HepG2 (cell line): Measurements from ENCODE around the gene SMCHD1. TPM values are rescaled to one million over a fixed set of nuclear protein-coding genes. Genes with fewer than 3 reads are reported as not detected.

ENCODE experiments used
- ATAC-seq: fragments of 200-7000 bp; cut with Tn5 transposase; 3 replicates; pipeline ENCODE4 v1.9.1; 2020; ENCODE audit warnings: mild to moderate bottlenecking, moderate library complexity
- BruUV-seq: library from RNA; stranded (reverse); fragments of 400-500 nt; replicated peaks from 2 replicates; lab custom pipeline; 2021; lab: Mats Ljungman, UMichigan
- CTCF ChIA-PET: fragments of 300-600 bp; formaldehyde crosslinking; extraction: SDS; loops from one replicate; lab custom pipeline; 2021; ENCODE audit warnings: low total read pairs, inconsistent platforms, low intra/inter-chr PET ratio; lab: Yijun Ruan, JAX
- POLR2A ChIA-PET: fragments of 350-600 bp; sonication (Branson Sonifier 250); formaldehyde crosslinking; loops from one replicate; lab custom pipeline; 2020; ENCODE audit warnings: antibody characterized with exemption, inconsistent platforms; lab: Yijun Ruan, JAX
- DNase-seq: peaks from one replicate; pipeline ENCODE4 v3.0.0-alpha.2; 2015; ENCODE audit warnings: low spot score
- FAIRE-seq: peaks from 3 replicates; lab custom pipeline; 2011; peaks lifted over from hg19 to GRCh38; lab: Jason Lieb, UNC
- H2AFZ ChIP-seq: one replicate; pipeline ENCODE4 v1.6.1; 2011; ENCODE audit warnings: low read length, inconsistent platforms
- H3K27ac ChIP-seq: fragments of 300-600 bp; 3 replicates; pipeline ENCODE4 v1.8.0; 2011; ENCODE audit warnings: mixed run types, mild to moderate bottlenecking, mixed read lengths, low read length, inconsistent platforms; ENCODE audit not compliant: insufficient read depth; ENCODE audit errors: extremely low read length
- H3K27me3 ChIP-seq, 2 experiments: fragments of 200-600 bp in 1 of 2; 2 replicates in 1 of 2; 3 replicates in 1 of 2; pipeline versions ENCODE4 v1.6.0 to v1.8.0; 2011; ENCODE audit warnings: low read length in 2 of 2, mild to moderate bottlenecking in 2 of 2, moderate library complexity in 2 of 2, inconsistent platforms in 1 of 2; ENCODE audit not compliant: insufficient read depth in 2 of 2, control insufficient read depth in 1 of 2
- H3K36me3 ChIP-seq, 2 experiments: fragments of 200-600 bp in 1 of 2; replicated peaks in 1 of 2; 2 replicates in 1 of 2; 3 replicates in 1 of 2; pipeline versions ENCODE4 v1.5.1 to v1.8.0; 2011; ENCODE audit warnings: low read length in 2 of 2, inconsistent platforms in 1 of 2; ENCODE audit not compliant: insufficient read depth in 2 of 2, control insufficient read depth in 1 of 2
- H3K4me1 ChIP-seq: 2 replicates; pipeline ENCODE4 v1.5.1; 2012; ENCODE audit warnings: low read length, inconsistent platforms; ENCODE audit not compliant: insufficient read depth
- H3K4me2 ChIP-seq: 2 replicates; pipeline ENCODE4 v1.6.0; 2011; ENCODE audit warnings: low read depth, low read length, inconsistent platforms
- H3K4me3 ChIP-seq, 3 experiments: fragments of 200-600 bp in 1 of 3; sonication (generic), shearing (Covaris generic) in 1 of 3; replicated peaks in 1 of 3; 2 replicates each; pipeline ENCODE4 v1.5.1; 2011 to 2016; ENCODE audit warnings: low read length in 3 of 3, inconsistent platforms in 2 of 3, low read depth in 2 of 3, mild to moderate bottlenecking in 2 of 3, control low read depth in 1 of 3, mixed read lengths in 1 of 3; ENCODE audit not compliant: insufficient read depth in 1 of 3
- H3K79me2 ChIP-seq: one replicate; pipeline ENCODE4 v1.6.1; 2011; ENCODE audit warnings: low read length, inconsistent platforms; ENCODE audit not compliant: insufficient read depth
- H3K9ac ChIP-seq: 2 replicates; pipeline ENCODE4 v1.6.0; 2011; ENCODE audit warnings: mild to moderate bottlenecking, low read depth, low read length, inconsistent platforms; ENCODE audit not compliant: insufficient read depth
- H3K9me3 ChIP-seq: 2 replicates; pipeline ENCODE4 v1.5.1; 2012; ENCODE audit warnings: mild to moderate bottlenecking, low read length
- H4K20me1 ChIP-seq: 2 replicates; pipeline ENCODE4 v1.6.0; 2011; ENCODE audit warnings: inconsistent platforms, mild to moderate bottlenecking, low read length, moderate library complexity; ENCODE audit not compliant: insufficient read depth
- ATF7 ChIP-seq, 2 experiments: fragments of 450-650 bp in 1 of 2; sonication (generic) in 1 of 2; formaldehyde crosslinking in 1 of 2; IDR thresholded peaks; 2 replicates each; pipeline versions ENCODE4 v1.4.0 to v1.6.1; 2016 to 2020; ENCODE audit warnings: antibody characterized with exemption in 1 of 2, mild to moderate bottlenecking in 1 of 2, missing genetic modification reagents in 1 of 2
- CEBPG ChIP-seq: IDR thresholded peaks from 2 replicates; pipeline ENCODE4 v1.6.1; 2016
- CREB1 ChIP-seq, 2 experiments: fragments of 450-650 bp in 1 of 2; IDR thresholded peaks; 2 replicates each; pipeline ENCODE4 v1.6.1; 2016 to 2017; ENCODE audit warnings: control low read depth in 1 of 2, mild to moderate bottlenecking in 1 of 2, missing compliant biosample characterization in 1 of 2, missing genetic modification characterization in 1 of 2
- ELF4 ChIP-seq: sonication (generic); formaldehyde crosslinking; IDR thresholded peaks from 2 replicates; pipeline ENCODE4 v1.5.0; 2020; ENCODE audit warnings: missing genetic modification reagents, mild to moderate bottlenecking, moderate library complexity, borderline replicate concordance
- FOXP1 ChIP-seq, 2 experiments: fragments of 450-650 bp in 1 of 2; IDR thresholded peaks; 2 replicates each; pipeline ENCODE4 v1.6.1; 2017 to 2018; ENCODE audit warnings: antibody characterized with exemption in 1 of 2
- KLF16 ChIP-seq, 2 experiments: sonication (generic) in 1 of 2; formaldehyde crosslinking in 1 of 2; IDR thresholded peaks; 2 replicates each; pipeline versions ENCODE4 v1.6.1 to v1.8.0; 2016 to 2023; ENCODE audit warnings: missing genetic modification reagents in 2 of 2, missing compliant biosample characterization in 1 of 2
- KMT2B ChIP-seq: IDR thresholded peaks from 2 replicates; pipeline ENCODE4 v1.6.1; 2016; ENCODE audit warnings: missing genetic modification reagents, missing compliant biosample characterization
- MTF2 ChIP-seq: sonication (generic); formaldehyde crosslinking; IDR thresholded peaks from 2 replicates; pipeline ENCODE4 v1.5.0; 2020; ENCODE audit warnings: missing genetic modification reagents, borderline replicate concordance
- PHF8 ChIP-seq: sonication (generic); formaldehyde crosslinking; IDR thresholded peaks from 2 replicates; pipeline ENCODE4 v1.5.0; 2020; ENCODE audit warnings: missing genetic modification reagents
- SCMH1 ChIP-seq: sonication (generic); formaldehyde crosslinking; IDR thresholded peaks from 2 replicates; pipeline ENCODE4 v1.9.0; 2021; ENCODE audit warnings: missing genetic modification reagents, mild to moderate bottlenecking, borderline replicate concordance
- ZFAT ChIP-seq: sonication (generic); formaldehyde crosslinking; conservative IDR thresholded peaks from 2 replicates; pipeline ENCODE4 v1.8.1; 2023; ENCODE audit warnings: missing genetic modification reagents, inconsistent platforms
- ZMYM2 ChIP-seq: sonication (generic); formaldehyde crosslinking; IDR thresholded peaks from 2 replicates; pipeline ENCODE4 v1.8.0; 2022; ENCODE audit warnings: mild to moderate bottlenecking, missing genetic modification reagents
- ZNF768 ChIP-seq: sonication (generic); formaldehyde crosslinking; IDR thresholded peaks from 2 replicates; pipeline ENCODE4 v1.4.0; 2020; ENCODE audit warnings: missing genetic modification reagents
- ZSCAN30 ChIP-seq: sonication (generic); formaldehyde crosslinking; IDR thresholded peaks from 2 replicates; pipeline ENCODE4 v1.5.0; 2020; ENCODE audit warnings: mild to moderate bottlenecking, missing genetic modification reagents
- WGBS: methylation state at CpG from one replicate; pipeline ENCODE4 v1.1.6; 2017; ENCODE audit warnings: low lambda C conversion rate; 5-methylcytosine and 5-hydroxymethylcytosine counted together
- in situ Hi-C: cut with HindIII; loops from 2 replicates; pipeline ENCODE4 v1.10.0; 2017; ENCODE audit warnings: low pct_unique_long_range_greater_than_20kb; ENCODE audit not compliant: extremely low pct_ligation_motif_present
- intact Hi-C: fragments of 100-400 bp; cut with micrococcal nuclease; formaldehyde crosslinking; loops from one replicate; pipeline ENCODE4 v1.10.0; 2022; ENCODE audit not compliant: unreplicated experiment
- polyA plus RNA-seq, 8 experiments: library from polyadenylated mRNA; depleted of rRNA in 3 of 8; stranded (reverse) in 7 of 8; unstranded in 1 of 8; fragments of >200 nt; fragmentation: Illumina TruSeq in 4 of 8; extraction: Trizol in 4 of 8; gene quantifications; 2 replicates each; pipeline versions ENCODE4 v1.2.1 to v1.2.3, GENCODE V29; 2011 to 2016; ENCODE audit warnings: low read depth in 4 of 8, missing spikeins in 1 of 8, mixed read lengths in 1 of 8; ENCODE audit not compliant: insufficient read depth in 1 of 8
- total RNA-seq, 5 experiments: library from RNA; depleted of rRNA; stranded (reverse); fragments of >200 nt; fragmentation: Illumina TruSeq; extraction: Trizol; gene quantifications; 2 replicates each; pipeline ENCODE4 v1.2.3, GENCODE V29; 2016; ENCODE audit warnings: low read depth in 1 of 5
- TF ChIP-seq, protein P1 (sequence below): sonication (generic); formaldehyde crosslinking; IDR thresholded peaks from 2 replicates; pipeline ENCODE4 v1.8.0; 2022; ENCODE audit warnings: mild to moderate bottlenecking, missing genetic modification reagents; ENCODE audit not compliant: insufficient replicate concordance
- TF ChIP-seq, protein P2 (sequence below): IDR thresholded peaks from 2 replicates; pipeline ENCODE4 v1.6.1; 2016

Gene SMCHD1
- total and polyA plus RNA-seq, 2 of the 13 experiments (the other 11 are each of a cell fraction or from before 2014, with no cell fraction given): 21.4 to 93.6 TPM

DNA sequence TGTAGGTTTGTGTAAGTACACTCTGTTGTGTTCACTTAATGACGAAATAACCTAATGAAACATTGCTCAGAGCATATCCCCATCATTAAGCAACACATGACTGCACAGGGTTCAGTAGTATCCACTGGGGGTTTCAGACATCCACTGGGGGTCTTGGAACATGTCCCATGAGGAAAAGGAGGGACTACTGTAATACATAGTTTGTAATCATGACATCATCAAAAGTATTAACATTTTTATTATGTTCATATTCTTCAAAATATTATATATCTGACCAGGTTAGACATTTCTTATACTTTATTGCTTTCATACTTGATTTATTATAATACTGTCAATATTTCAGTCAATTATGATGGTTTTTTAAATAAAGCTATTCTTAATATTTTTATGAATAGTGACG is 136.9 kb downstream of the SMCHD1 start:
- no peaks in the 10 kb centered on the region for H3K9me3 ChIP-seq
- intact Hi-C loops (loop anchor here (10.0 kb wide), 1 partner anchor 48 kb away; no protein-coding TSS in a partner anchor), in situ Hi-C loops (no loop called here)
- no TSS peak for BruUV-seq
- no peak overlapping the region for H3K9ac ChIP-seq
- no peak for DNase-seq
- no peaks in the 10 kb centered on the region for H3K27me3 ChIP-seq
- no peak for ATAC-seq
- H3K4me3 ChIP-seq: no peak overlapping the region
- H3K36me3 ChIP-seq: peaks cover 10 to 27% of the 10 kb centered on the region in 2 experiments; a peak in 3 of 5 replicates
- 97% methylated on average over 2 of the region's 2 CpGs for WGBS
- no peak overlapping the region for H2AFZ ChIP-seq
- no peak overlapping the region for H3K27ac ChIP-seq
- POLR2A ChIA-PET: no interaction called here
- H3K4me2 ChIP-seq: no peak overlapping the region
- CTCF ChIA-PET: no interaction called here
- no peaks in the 10 kb centered on the region for H3K4me1 ChIP-seq
- H3K79me2 ChIP-seq: no peaks in the 10 kb centered on the region
- TF ChIP-seq ATF7 (IDR thresholded peaks at IDR 0.05): peak; percentile 80
- no peak for TF ChIP-seq ATF7 (CRISPR knock-in tag; IDR thresholded peaks at IDR 0.05)
- TF ChIP-seq ZSCAN30 (CRISPR knock-in tag): no peak
- TF ChIP-seq CREB1 (IDR thresholded peaks at IDR 0.05): peak; percentile 55
- no peak for TF ChIP-seq CREB1 (CRISPR knock-in tag; IDR thresholded peaks at IDR 0.05)
- TF ChIP-seq ZFAT (CRISPR knock-in tag): no peak
- no peak for TF ChIP-seq FOXP1 (IDR thresholded peaks at IDR 0.05)
- TF ChIP-seq FOXP1 (CRISPR knock-in tag; IDR thresholded peaks at IDR 0.05): no peak
- peak; percentile 8 for FAIRE-seq
- H4K20me1 ChIP-seq: no peaks in the 10 kb centered on the region

DNA sequence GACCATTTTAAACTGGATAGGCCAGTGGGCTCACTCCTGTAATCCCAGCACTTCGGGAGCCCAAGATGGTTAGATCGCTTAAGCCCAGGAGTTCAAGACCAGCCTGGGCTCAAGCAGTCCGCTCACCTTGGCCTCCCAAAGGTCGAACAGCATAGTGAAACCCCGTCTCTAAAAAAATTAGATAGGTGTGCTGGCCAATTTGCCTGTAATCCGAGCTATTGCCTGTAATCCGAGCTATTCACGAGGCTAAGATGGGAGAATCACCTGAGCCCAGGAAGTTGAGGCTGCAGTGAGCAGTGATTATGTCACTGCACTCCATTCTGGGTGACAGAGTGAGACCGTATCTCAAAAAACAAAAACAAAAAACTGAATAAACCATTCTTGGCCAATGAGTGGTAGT is 138.6 kb downstream of the SMCHD1 start:
- Histone ChIP-seq H3K9ac (no peak overlapping the region), H3K79me2 (no peaks in the 10 kb centered on the region), H3K9me3 (no peaks in the 10 kb centered on the region), H3K27ac (no peak overlapping the region), H2AFZ (no peak overlapping the region), H3K4me3 (no peak overlapping the region), H3K4me2 (no peak overlapping the region), H4K20me1 (no peaks in the 10 kb centered on the region), H3K36me3 (peaks cover 8 to 27% of the 10 kb centered on the region in 2 experiments; a peak in 4 of 5 replicates), H3K4me1 (no peaks in the 10 kb centered on the region), H3K27me3 (no peaks in the 10 kb centered on the region)
- in situ Hi-C loops: no loop called here
- POLR2A ChIA-PET: no interaction called here
- intact Hi-C loops: loop anchor here (10.0 kb wide), 1 partner anchor 49 kb away; no protein-coding TSS in a partner anchor
- FAIRE-seq (no peak), DNase-seq (no peak), ATAC-seq (no peak)
- CTCF ChIA-PET: no interaction called here
- 98% methylated on average over 9 of the region's 9 CpGs for WGBS
- BruUV-seq: no TSS peak
- TF ChIP-seq PHF8 (CRISPR knock-in tag): no peak
- TF ChIP-seq KMT2B (CRISPR knock-in tag): no peak
- no peak for TF ChIP-seq ZNF768 (CRISPR knock-in tag)
- TF ChIP-seq SCMH1 (CRISPR knock-in tag): no peak
- TF ChIP-seq, protein P1, sequence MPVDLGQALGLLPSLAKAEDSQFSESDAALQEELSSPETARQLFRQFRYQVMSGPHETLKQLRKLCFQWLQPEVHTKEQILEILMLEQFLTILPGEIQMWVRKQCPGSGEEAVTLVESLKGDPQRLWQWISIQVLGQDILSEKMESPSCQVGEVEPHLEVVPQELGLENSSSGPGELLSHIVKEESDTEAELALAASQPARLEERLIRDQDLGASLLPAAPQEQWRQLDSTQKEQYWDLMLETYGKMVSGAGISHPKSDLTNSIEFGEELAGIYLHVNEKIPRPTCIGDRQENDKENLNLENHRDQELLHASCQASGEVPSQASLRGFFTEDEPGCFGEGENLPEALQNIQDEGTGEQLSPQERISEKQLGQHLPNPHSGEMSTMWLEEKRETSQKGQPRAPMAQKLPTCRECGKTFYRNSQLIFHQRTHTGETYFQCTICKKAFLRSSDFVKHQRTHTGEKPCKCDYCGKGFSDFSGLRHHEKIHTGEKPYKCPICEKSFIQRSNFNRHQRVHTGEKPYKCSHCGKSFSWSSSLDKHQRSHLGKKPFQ (CRISPR knock-in tag): no peak
- no peak for TF ChIP-seq ELF4 (CRISPR knock-in tag)
- TF ChIP-seq ZMYM2 (CRISPR knock-in tag): no peak
- no peak for TF ChIP-seq CEBPG
- no peak for TF ChIP-seq KLF16 (CRISPR knock-in tag; IDR thresholded peaks at IDR 0.05)
- TF ChIP-seq, protein P2, sequence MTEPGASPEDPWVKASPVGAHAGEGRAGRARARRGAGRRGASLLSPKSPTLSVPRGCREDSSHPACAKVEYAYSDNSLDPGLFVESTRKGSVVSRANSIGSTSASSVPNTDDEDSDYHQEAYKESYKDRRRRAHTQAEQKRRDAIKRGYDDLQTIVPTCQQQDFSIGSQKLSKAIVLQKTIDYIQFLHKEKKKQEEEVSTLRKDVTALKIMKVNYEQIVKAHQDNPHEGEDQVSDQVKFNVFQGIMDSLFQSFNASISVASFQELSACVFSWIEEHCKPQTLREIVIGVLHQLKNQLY: no peak
- TF ChIP-seq MTF2 (CRISPR knock-in tag): no peak
